Uterus (tissue), 2 donors: ENCODE measurements around the gene S100A10.

ENCODE experiments used
- POLR2A ChIP-seq, 2 donors: fragments of 450-650 bp; IDR thresholded peaks; one replicate each; pipeline ENCODE4 v1.6.1; 2016; ENCODE audit warnings: antibody characterized with exemption in 2 of 2, mild to moderate bottlenecking in 1 of 2, moderate library complexity in 1 of 2
- TF ChIP-seq, protein P1 (sequence below), 4 experiments: fragments of 200-600 bp in 2 of 4; fragments of 450-650 bp in 2 of 4; sonication (generic) in 2 of 4; IDR thresholded peaks; one replicate each; pipeline ENCODE4 v1.5.1; 2016 to 2019; ENCODE audit warnings: antibody characterized with exemption in 4 of 4, mild to moderate bottlenecking in 2 of 4, moderate library complexity in 1 of 4

GRCh38 chr1:151940541-151940940, 53.1 kb downstream of the S100A10 start:
- TF ChIP-seq, protein P1, sequence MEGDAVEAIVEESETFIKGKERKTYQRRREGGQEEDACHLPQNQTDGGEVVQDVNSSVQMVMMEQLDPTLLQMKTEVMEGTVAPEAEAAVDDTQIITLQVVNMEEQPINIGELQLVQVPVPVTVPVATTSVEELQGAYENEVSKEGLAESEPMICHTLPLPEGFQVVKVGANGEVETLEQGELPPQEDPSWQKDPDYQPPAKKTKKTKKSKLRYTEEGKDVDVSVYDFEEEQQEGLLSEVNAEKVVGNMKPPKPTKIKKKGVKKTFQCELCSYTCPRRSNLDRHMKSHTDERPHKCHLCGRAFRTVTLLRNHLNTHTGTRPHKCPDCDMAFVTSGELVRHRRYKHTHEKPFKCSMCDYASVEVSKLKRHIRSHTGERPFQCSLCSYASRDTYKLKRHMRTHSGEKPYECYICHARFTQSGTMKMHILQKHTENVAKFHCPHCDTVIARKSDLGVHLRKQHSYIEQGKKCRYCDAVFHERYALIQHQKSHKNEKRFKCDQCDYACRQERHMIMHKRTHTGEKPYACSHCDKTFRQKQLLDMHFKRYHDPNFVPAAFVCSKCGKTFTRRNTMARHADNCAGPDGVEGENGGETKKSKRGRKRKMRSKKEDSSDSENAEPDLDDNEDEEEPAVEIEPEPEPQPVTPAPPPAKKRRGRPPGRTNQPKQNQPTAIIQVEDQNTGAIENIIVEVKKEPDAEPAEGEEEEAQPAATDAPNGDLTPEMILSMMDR (IDR thresholded peaks at IDR 0.05), result no peak
- no peak for TF ChIP-seq POLR2A (IDR thresholded peaks at IDR 0.05)
